GM21390 (cell line): Measurements from ENCODE around the gene C1QL1.
"Not testable (repeated sequence)": the region's sequence is repeated elsewhere in the genome, so short reads cannot be mapped to it uniquely, and the experiment has no call there.

Experiments
- ATAC-seq: cut with Tn5 transposase; IDR thresholded peaks from one replicate; pipeline ENCODE4 v1.9.1; 2021; ENCODE audit not compliant: unreplicated experiment

The C1QL1 gene

GRCh38 chr17:44965481-44966234, 2.4 kb downstream of the C1QL1 start:
- no peak for ATAC-seq

DNA sequence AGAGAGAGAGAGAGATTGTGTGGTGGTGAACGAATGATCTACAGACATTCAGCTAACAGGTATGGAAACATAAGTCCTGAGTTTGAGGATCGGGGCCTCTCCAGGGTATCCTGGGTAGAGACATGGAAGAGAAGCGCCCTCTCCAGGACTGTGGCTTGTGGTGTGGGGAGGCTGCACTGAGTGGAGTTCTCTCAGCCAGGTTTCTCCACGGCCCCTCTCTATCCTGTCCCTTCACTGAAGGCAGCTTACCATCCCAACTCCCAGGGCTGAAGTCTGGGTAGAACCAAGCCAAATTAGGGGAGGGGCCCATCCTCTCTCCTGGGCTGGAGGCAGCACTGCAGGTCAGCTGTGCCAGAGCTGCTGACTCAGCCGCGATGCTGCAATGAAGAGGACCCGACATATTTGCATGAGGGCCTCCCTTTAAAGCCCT, 6.2 kb downstream of the C1QL1 start:
- no peak for ATAC-seq

DNA sequence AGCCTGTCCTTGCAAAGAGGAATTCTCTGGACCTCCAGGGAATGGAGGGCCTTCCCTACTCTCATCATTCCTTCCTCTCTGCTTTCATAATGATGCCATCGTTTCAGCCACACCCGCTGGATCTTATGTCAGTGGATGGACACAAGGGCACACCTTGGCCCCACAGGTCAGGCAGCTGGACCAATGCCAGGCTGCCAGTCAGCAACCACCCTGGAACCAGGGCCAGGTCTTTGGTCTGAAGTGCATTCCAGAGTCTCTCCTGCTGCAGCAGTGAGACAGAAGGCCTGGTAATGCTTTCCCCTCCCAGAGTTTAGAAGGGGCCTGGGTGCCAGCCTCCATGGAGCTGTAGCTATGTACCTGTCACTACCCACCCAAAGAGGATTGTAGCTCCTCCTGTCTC, 7.4 kb downstream of the C1QL1 start:
- no peak for ATAC-seq

- no peak for ATAC-seq
Observed at GRCh38 chr17:44959821-44960531, 8.1 kb downstream of the C1QL1 start.

- ATAC-seq, result no peak
Observed at GRCh38 chr17:44956998-44957981, 10.8 kb downstream of the C1QL1 start.

GRCh38 chr17:44955674-44956425, 12.3 kb downstream of the C1QL1 start:
- ATAC-seq, result no peak

GRCh38 chr17:44952946-44953475, 15.1 kb downstream of the C1QL1 start:
- ATAC-seq, result no peak

- ATAC-seq, result no peak
Observed at GRCh38 chr17:44948315-44948795, 19.7 kb downstream of the C1QL1 start.

DNA sequence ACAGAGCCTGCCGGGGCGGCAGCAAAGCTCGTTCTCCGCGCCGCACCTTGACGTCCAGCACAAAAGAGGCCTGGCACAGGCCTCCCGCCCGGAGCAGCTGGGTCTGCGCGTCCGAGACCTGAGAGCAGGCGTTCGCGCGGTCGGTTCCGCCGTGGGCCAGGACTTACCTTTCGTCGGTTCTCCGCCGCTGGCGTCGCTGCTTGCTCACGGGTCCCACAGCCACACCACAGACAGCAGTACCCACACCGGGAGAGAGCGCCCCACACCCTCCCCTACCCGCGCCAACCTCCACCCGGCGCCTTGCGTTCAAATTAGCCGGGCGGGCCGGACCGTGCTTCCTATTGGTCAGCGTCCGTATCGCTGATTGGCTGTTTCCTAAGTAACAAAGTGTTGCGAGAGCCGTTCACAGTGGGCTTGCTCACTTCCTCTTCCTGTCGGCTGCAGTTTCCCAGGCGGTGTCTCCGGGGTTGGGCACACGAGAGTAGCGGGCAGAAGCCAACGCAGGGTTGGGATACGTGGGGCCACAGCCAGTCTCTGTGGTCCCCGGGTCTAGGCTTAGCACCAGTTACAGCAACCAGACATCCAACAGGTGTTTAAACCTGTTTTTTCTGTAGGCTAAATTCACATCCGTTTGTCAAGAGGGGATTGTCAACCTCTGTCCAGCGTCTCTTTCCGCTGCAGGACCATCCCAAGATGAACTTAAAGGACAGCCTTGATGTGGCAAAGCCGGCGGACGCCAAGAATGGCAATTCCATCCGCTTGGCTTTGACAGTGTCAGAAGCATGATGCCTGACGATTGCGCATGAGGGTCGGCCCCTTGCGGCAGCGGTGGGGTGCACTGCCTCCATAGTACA, 20.4 kb downstream of the C1QL1 start, which contains the start of gene KIF18B:
Gene KIF18B, minus strand, starts transcription at position 313 of the 854 bp plus-strand sequence. CDS start 11,429 bp downstream, outside the sequence.
- peak; percentile 85 for ATAC-seq

GRCh38 chr17:44945652-44946051, 22.5 kb downstream of the C1QL1 start:
- ATAC-seq, result not testable (repeated sequence)

DNA sequence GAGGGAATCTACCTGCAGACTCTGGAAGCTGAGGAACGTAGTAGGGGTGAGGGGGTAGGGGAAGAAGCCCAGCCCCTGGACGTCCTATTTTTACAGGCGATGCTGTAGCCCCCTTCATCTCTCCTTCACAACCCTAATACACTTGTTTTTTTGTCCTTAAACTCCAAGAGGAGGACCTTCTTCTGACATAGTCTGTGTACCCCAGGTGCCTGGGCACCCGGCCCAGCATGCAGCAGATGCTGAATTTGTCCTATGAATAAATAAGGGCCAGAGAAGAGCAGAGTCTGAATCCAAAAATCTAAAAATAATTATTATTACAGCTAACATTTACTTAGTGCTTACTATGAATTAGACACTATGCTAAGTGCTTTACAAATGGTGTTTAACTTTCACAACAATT, 25.6 kb downstream of the C1QL1 start:
- ATAC-seq, result no peak

DNA sequence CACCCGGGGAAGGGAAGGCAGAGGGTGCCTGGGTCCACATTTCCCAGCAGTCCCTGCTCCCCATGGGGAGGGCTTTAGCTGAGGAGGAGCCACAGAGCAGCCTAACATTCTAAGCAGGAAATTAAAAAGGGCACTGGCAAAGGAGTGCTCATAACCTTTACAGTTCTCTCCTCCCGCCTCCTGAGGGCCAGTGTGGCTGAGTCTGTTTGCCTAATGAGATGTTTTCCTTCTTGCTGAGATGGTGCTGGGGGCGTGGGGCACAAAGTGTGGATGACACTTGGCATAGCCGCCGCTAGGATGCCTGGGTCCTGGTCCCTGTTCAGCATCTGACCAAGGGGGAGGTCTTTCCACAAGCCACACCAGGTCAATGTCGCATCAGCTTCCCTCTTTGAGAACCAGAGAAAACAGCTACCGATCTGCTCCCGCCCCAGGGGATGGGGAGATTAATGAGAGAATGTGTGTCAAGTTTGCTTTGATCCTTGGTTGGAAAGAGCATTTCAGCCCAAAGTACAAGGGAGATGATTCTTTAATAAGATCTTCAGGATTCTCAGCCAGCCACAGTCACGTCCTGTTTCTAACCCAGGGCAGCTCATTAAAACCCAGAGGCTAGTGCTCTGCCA, 26.3 kb downstream of the C1QL1 start:
- ATAC-seq, result no peak

- no peak for ATAC-seq
Observed at GRCh38 chr17:44940768-44941167, 27.3 kb downstream of the C1QL1 start.

DNA sequence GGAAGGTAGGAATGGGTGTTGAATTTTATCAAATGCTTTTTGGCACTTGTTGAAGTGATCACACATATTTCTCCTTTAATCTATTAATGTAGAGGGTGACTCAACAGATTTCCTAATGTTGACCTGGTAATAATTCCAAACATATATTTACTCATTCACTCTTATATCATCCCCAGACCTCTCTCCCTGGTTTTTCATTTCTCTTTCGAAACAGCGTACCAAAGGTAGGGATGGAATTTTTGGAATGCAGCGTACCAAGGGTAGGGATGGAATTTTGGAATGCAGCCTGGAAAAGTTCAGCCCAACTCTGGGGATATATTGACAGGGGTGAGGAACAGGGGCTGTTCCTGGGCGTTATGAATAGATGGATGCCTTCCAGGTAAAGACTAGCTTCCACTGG, 27.8 kb downstream of the C1QL1 start:
- ATAC-seq, result no peak

DNA sequence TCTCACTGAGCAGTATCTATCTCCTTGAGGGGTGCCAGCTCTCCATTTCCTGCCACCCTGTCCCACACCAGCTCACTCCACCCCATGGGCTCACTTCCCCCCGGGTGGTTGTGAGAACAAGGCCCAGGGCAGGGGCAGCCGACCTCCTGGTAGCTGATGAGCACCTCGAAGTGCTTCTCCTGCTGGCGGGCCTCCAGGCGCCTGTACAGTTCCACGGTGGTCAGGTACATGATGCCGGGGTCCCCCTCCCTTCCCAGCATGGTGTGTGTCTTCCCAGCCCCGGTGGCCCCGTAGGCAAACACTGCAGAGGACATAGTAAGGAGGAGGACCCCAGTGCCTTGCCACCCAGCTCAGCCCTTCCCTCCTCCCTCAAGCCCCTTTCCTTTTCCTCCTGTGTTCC, 33.0 kb downstream of the C1QL1 start:
- ATAC-seq, result no peak

DNA sequence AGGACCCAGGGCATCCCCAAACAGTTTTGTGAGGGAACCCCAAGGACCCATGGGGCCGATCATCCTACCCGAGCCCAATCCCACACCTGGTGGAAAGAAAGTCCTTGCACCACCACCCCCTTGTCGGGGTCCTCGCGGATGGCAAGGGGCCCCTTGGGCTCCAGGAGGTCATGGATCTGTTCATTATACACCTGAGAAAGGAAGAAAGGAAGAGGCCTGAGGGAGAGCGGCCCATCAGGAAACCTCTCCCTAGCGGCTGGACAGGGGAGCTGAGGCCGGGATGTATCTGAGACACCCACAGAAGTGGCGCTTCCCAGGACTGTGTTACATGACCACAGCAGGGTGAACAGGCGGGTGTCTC, 33.4 kb downstream of the C1QL1 start:
- no peak for ATAC-seq

- no peak for ATAC-seq
Observed at GRCh38 chr17:44933824-44934744, 34.0 kb downstream of the C1QL1 start.

GRCh38 chr17:44932787-44933097, 35.4 kb downstream of the C1QL1 start:
- no peak for ATAC-seq
